Medulla oblongata (tissue), 1 donor: Measurements from ENCODE around the gene CELF5.
A peak's percentile ranks its signal among the peaks of the same experiment; 100 is the strongest.

Experiments used
- DNase-seq: peaks from one replicate; pipeline ENCODE4 v3.0.0-alpha.2; 2015; ENCODE audit errors: extremely low spot score

The CELF5 gene

DNA sequence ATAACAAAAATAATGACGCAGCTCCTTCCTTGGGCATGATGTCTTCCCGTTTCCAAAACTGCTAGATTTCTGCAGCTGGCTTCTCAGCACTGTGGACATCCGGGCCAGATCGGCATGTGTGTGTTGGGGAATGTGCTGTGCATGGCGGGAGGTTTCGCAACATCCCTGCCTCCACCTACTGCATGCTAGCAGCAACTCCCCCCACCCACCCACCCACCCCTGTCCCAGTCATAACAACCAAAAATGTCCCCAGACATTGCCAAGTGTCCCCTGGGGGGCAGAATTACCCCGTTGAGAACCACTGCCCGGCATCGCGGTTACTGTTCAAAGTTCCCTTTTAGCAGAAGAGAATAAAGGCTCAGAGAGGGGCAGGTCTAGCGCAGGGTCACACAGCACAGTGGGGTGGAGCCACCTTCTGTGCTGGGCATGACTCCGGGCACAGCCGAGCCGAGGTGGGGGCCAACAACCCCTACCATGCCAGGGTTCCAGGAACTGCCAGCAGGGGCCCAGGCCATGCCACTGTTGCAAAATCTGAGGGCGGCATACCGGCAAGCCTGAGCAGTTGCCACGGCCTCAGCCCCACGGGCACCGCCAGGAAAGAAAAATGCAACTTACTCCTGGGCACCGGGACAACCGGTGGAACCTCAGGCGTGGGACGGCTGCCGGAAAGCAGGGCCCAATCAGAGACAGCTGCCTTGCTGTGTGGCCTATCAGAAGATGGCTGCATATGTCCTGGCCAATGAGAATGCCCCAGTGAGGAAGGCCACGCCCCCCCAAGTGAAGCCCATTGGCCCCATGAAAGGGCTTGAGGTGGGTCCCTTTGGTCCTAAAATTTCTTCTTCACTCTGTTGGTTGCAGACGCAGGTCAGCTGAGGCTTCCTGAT lies 119.4 kb downstream of the CELF5 start:
- DNase-seq: peak; percentile 84

DNA sequence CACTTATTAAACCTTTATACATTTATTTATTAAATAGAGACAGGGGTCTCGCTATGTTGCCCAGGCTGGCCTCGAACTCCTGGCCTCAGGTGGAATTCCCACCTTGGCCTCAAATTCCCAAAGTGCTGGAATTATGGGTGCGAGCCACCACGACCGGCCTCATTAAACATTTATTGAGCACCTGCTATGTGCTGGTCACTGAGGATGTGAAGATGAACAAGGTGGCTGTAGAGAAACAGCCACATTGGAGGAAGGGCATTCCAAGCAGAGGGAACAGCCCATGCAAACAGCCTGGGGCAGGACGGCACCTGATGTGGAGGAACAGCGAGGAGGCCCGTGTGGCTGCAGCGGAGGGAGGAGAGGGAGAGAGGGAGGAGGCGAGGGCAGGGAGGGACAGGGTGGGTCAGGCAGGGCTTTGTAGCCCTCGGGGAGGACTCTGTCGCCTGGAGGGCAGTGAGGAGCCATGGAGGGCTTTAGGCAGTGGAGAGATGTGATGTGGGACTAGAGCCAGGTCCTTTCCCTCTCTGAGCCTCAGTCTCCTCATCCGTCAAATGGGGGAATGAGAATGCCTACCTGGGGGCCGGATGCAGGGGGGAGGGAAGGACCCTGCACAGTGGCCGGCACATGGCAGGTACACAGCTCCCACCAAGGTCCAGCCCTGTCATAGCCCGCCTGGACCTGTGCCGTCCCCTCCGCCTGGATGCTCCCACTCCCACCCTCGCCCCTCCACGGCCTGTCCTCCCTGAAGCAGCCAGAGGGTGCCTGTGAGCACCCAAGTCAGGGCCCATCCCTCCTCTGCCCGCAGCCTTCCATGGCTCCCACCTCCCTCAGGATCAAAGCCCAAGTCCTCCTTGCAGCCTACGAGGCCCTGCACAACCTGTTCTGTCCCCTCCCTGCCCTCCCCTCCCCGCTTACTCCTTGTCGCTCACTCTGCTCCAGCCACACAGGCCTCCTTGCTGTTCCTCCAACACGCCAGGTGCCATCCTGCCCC lies 120.4 kb downstream of the CELF5 start:
- DNase-seq: no peak

DNA sequence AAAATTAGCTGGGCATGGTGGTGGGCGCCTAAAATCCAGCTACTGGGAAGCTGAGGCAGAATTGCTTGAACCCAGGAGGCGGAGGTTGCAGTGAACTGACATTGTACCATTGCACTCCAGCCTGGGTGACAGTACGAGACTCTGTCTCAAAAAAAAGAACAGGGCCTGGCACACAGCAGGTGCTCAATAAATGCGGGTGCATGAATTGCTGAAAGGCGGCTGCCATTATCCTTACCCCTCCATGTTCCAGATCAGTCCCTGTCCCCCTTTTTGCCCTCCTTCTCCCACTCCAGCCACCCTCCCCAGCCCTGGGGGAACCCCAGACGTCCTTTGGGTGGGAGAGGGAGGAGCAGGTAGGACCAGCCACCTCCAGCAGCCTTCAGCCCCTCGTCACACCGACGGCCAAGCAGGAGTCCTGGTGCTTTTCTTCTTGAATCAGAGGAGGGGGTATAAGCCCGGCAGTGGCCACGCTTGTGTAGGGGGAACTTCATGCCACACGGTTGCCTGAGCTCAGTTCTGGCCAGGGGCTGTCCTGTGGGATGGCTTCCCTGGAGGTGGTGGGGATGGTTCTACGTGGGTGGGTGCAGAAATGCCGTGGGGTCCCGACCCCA lies 121.5 kb downstream of the CELF5 start:
- no peak for DNase-seq
